ENCODE results near the gene FAM43A. TPM values are rescaled to one million over a fixed set of nuclear protein-coding genes. Genes with fewer than 3 reads are reported as not detected.

Gene FAM43A
- total and polyA plus RNA-seq, 2 of the 4 experiments (the other 2 are of a cell fraction): 3.0 to 11.5 TPM

GRCh38 chr3:194667363-194667762 is 18.3 kb upstream of the FAM43A start:
- peaks cover 16% of the 10 kb centered on the region for H3K36me3 ChIP-seq (ENCODE audit: control insufficient read depth, insufficient read depth, low read length)
- ATAC-seq (ENCODE audit: low read depth): no peak
- H3K9ac ChIP-seq (ENCODE audit: low read depth, low read length): no peak overlapping the region
- no peak overlapping the region for H2BK5ac ChIP-seq (ENCODE audit: low read depth, low read length, poor library complexity, severe bottlenecking)
- H3K23ac ChIP-seq (ENCODE audit: low read depth, low read length): no peak overlapping the region
- no peak overlapping the region for H4K5ac ChIP-seq (ENCODE audit: low read depth, low read length)
- no peak overlapping the region for H3K4me2 ChIP-seq (ENCODE audit: low read depth, low read length)
- no peak overlapping the region for H3K4me3 ChIP-seq (ENCODE audit: insufficient read depth, low read depth, low read length)
- no CpG with 5 or more reads among the region's 7 CpGs for WGBS, 2 experiments (ENCODE audit: extremely low coverage in 2 of 2, insufficient read length in 1 of 2)
- no peak overlapping the region for H3K4ac ChIP-seq (ENCODE audit: low read depth, low read length)
- no peak overlapping the region for H2AFZ ChIP-seq (replicated peaks; ENCODE audit: low read length, poor library complexity)
- H4K91ac ChIP-seq (ENCODE audit: insufficient read depth, low read depth, low read length): no peak overlapping the region
- CTCF ChIA-PET: no interaction called here
- H3K9me1 ChIP-seq (ENCODE audit: insufficient read depth, low read length): no peaks in the 10 kb centered on the region
- no peak overlapping the region for H3K18ac ChIP-seq (ENCODE audit: low read depth, low read length)
- no peaks in the 10 kb centered on the region for H3K27me3 ChIP-seq (ENCODE audit: control insufficient read depth, insufficient read depth, low read length)
- BruUV-seq (replicated peaks): no TSS peak
- DNase-seq: no peak
- no peak overlapping the region for H3K14ac ChIP-seq (replicated peaks; ENCODE audit: low read depth, low read length)
- H4K8ac ChIP-seq (ENCODE audit: low read depth in 2 of 2, low read length in 2 of 2): no peak overlapping the region
- H3K56ac ChIP-seq (ENCODE audit: extremely low read depth, insufficient read depth, low read length): no peak overlapping the region
- no peak for TF ChIP-seq SMC3 (IDR thresholded peaks at IDR 0.05; ENCODE audit: low read depth, low read length)
- no peak for TF ChIP-seq RAD21 (IDR thresholded peaks at IDR 0.05; ENCODE audit: low read length)
- TF ChIP-seq NFE2L2 (IDR thresholded peaks at IDR 0.05; ENCODE audit: low read depth, low read length): no peak
- TF ChIP-seq CEBPB (IDR thresholded peaks at IDR 0.05; ENCODE audit: low read depth, low read length): no peak
- TF ChIP-seq ELK1 (IDR thresholded peaks at IDR 0.05; ENCODE audit: borderline replicate concordance, low read depth, low read length): no peak
- no peak for TF ChIP-seq CHD1 (IDR thresholded peaks at IDR 0.05; ENCODE audit: low read depth, low read length)
- no peak for TF ChIP-seq POLR2A (IDR thresholded peaks at IDR 0.05; ENCODE audit: low read depth, low read length)
- TF ChIP-seq RFX5 (IDR thresholded peaks at IDR 0.05; ENCODE audit: low read depth, low read length): no peak
- no peak for TF ChIP-seq FOS (IDR thresholded peaks at IDR 0.05; ENCODE audit: low read depth, low read length)
- no peak for TF ChIP-seq USF2 (IDR thresholded peaks at IDR 0.05; ENCODE audit: low read depth, low read length)
- TF ChIP-seq BHLHE40 (IDR thresholded peaks at IDR 0.05; ENCODE audit: low read depth, low read length): no peak
- TF ChIP-seq RCOR1 (IDR thresholded peaks at IDR 0.05; ENCODE audit: insufficient replicate concordance, low read length): no peak
- TF ChIP-seq CTCF (conservative IDR thresholded peaks at IDR 0.05; ENCODE audit: low read depth, low read length): no peak
- TF ChIP-seq MXI1 (IDR thresholded peaks at IDR 0.05; ENCODE audit: borderline replicate concordance, low read depth, low read length): no peak
- no peak for TF ChIP-seq MAZ (IDR thresholded peaks at IDR 0.05; ENCODE audit: borderline replicate concordance, low read depth, low read length)
- TF ChIP-seq MAFK (IDR thresholded peaks at IDR 0.05; ENCODE audit: low read depth, low read length): no peak
- H3K27ac ChIP-seq (ENCODE audit: insufficient read depth, low read length): no peak overlapping the region
- H4K20me1 ChIP-seq (ENCODE audit: insufficient read depth, low read length): peaks cover 6% of the 10 kb centered on the region; the same call in 1 of the 2 replicates
- POLR2A ChIA-PET (ENCODE audit: unreplicated experiment): no interaction called here
- dilution Hi-C loops (cut with HindIII; ENCODE audit: low sequenced_read_pairs, unreplicated experiment): no loop called here
- no peak overlapping the region for H2AK5ac ChIP-seq (ENCODE audit: low read depth, low read length)
- no peak overlapping the region for H2BK15ac ChIP-seq (ENCODE audit: low read depth, low read length)
- no peak overlapping the region for H2BK20ac ChIP-seq (ENCODE audit: low read depth, low read length)
- H3K79me1 ChIP-seq (ENCODE audit: low read depth in 1 of 2, low read length in 2 of 2): peaks cover 18 to 28% of the 10 kb centered on the region in 2 experiments; a peak in 3 of 4 replicates
- intact Hi-C loops (cut with micrococcal nuclease): no loop called here
- no peaks in the 10 kb centered on the region for H3K9me3 ChIP-seq (ENCODE audit: control insufficient read depth, insufficient read depth, low read length)
- H3K4me1 ChIP-seq (ENCODE audit: control insufficient read depth, insufficient read depth, low read length): no peaks in the 10 kb centered on the region
- H2BK120ac ChIP-seq (ENCODE audit: low read depth, low read length): no peak overlapping the region
- in situ Hi-C loops (cut with MboI; ENCODE audit: low sequenced_read_pairs): no loop called here
- H2AK9ac ChIP-seq (replicated peaks; ENCODE audit: low read depth, low read length, poor library complexity): no peak overlapping the region

Data from IMR-90 (cell line).